KMS-11 (cell line): Measurements from ENCODE around the gene FTHL17.

Experiments
- H2AFZ ChIP-seq: fragments of 200-600 bp; sonication (generic); 2 replicates; pipeline ENCODE4 v1.6.1; 2016; ENCODE audit warnings: antibody characterized with exemption, mixed run types, low read depth
- H3K27ac ChIP-seq: fragments of 200-600 bp; sonication (generic); 2 replicates; pipeline ENCODE4 v1.6.1; 2016; ENCODE audit warnings: mild to moderate bottlenecking, mixed run types
- H3K27me3 ChIP-seq: fragments of 200-600 bp; sonication (generic); 2 replicates; pipeline ENCODE4 v1.6.1; 2017; ENCODE audit warnings: mild to moderate bottlenecking, low read depth, mixed run types, moderate library complexity; ENCODE audit not compliant: insufficient read depth
- H3K36me3 ChIP-seq: fragments of 200-600 bp; sonication (generic); 2 replicates; pipeline ENCODE4 v1.6.1; 2017; ENCODE audit warnings: mild to moderate bottlenecking, mixed run types; ENCODE audit not compliant: insufficient read depth
- H3K4me1 ChIP-seq: fragments of 200-600 bp; sonication (generic); 2 replicates; pipeline ENCODE4 v1.6.1; 2016; ENCODE audit warnings: mild to moderate bottlenecking, low read depth, mixed run types; ENCODE audit not compliant: poor library complexity, severe bottlenecking
- H3K4me2 ChIP-seq: fragments of 200-600 bp; sonication (generic); 2 replicates; pipeline ENCODE4 v1.7.0; 2016; ENCODE audit warnings: mild to moderate bottlenecking, mixed run types
- H3K4me3 ChIP-seq: fragments of 200-600 bp; sonication (generic); IDR thresholded peaks from 2 replicates; pipeline ENCODE4 v1.6.1; 2017; ENCODE audit warnings: low read depth, low read length, mixed read lengths; ENCODE audit not compliant: insufficient read depth
- H3K79me2 ChIP-seq: fragments of 200-600 bp; sonication (generic); 2 replicates; pipeline ENCODE4 v1.6.1; 2016; ENCODE audit warnings: low read depth, mixed run types; ENCODE audit not compliant: insufficient read depth
- H3K9ac ChIP-seq: fragments of 200-600 bp; sonication (generic); 2 replicates; pipeline ENCODE4 v1.6.1; 2016; ENCODE audit warnings: mild to moderate bottlenecking, mixed run types
- H4K20me1 ChIP-seq: fragments of 200-600 bp; sonication (generic); 2 replicates; pipeline ENCODE4 v1.6.1; 2016; ENCODE audit warnings: mild to moderate bottlenecking, mixed run types; ENCODE audit not compliant: insufficient read depth
- CTCF ChIP-seq: fragments of 200-600 bp; sonication (generic); conservative IDR thresholded peaks from 2 replicates; pipeline ENCODE4 v1.6.1; 2017; ENCODE audit warnings: low read depth, mild to moderate bottlenecking, antibody characterized with exemption, low read length, moderate library complexity, mixed read lengths

Gene FTHL17

GRCh38 chrX:31061091-31061490 is 10.8 kb downstream of the FTHL17 start:
- no peaks in the 10 kb centered on the region for H3K36me3 ChIP-seq
- no peak overlapping the region for H2AFZ ChIP-seq
- H3K4me1 ChIP-seq, result no peaks in the 10 kb centered on the region
- no peaks in the 10 kb centered on the region for H3K79me2 ChIP-seq
- H3K9ac ChIP-seq, result no peak overlapping the region
- H4K20me1 ChIP-seq, result no peaks in the 10 kb centered on the region
- no peak overlapping the region for H3K4me2 ChIP-seq
- TF ChIP-seq CTCF, result no peak
- no peak overlapping the region for H3K4me3 ChIP-seq
- H3K27me3 ChIP-seq, result no peaks in the 10 kb centered on the region
- H3K27ac ChIP-seq, result no peak overlapping the region

- Histone ChIP-seq H3K4me1 (no peaks in the 10 kb centered on the region), H3K79me2 (no peaks in the 10 kb centered on the region), H3K4me3 (no peak overlapping the region), H3K9ac (no peak overlapping the region), H3K4me2 (no peak overlapping the region), H3K27me3 (no peaks in the 10 kb centered on the region), H2AFZ (no peak overlapping the region), H3K27ac (no peak overlapping the region), H3K36me3 (no peaks in the 10 kb centered on the region), H4K20me1 (no peaks in the 10 kb centered on the region)
- no peak for TF ChIP-seq CTCF
Measured at GRCh38 chrX:31060016-31060415, 11.8 kb downstream of the FTHL17 start.

GRCh38 chrX:31058284-31058683 is 13.6 kb downstream of the FTHL17 start:
- Histone ChIP-seq H3K27ac (no peak overlapping the region), H3K4me1 (no peaks in the 10 kb centered on the region), H3K27me3 (no peaks in the 10 kb centered on the region), H4K20me1 (no peaks in the 10 kb centered on the region), H3K79me2 (no peaks in the 10 kb centered on the region), H3K4me2 (no peak overlapping the region), H2AFZ (no peak overlapping the region), H3K9ac (no peak overlapping the region), H3K36me3 (no peaks in the 10 kb centered on the region), H3K4me3 (no peak overlapping the region)
- TF ChIP-seq CTCF, result no peak

GRCh38 chrX:31057691-31058090 is 14.2 kb downstream of the FTHL17 start:
- H3K79me2 ChIP-seq, result no peaks in the 10 kb centered on the region
- no peak overlapping the region for H3K4me2 ChIP-seq
- no peaks in the 10 kb centered on the region for H3K36me3 ChIP-seq
- no peaks in the 10 kb centered on the region for H4K20me1 ChIP-seq
- H3K4me3 ChIP-seq, result no peak overlapping the region
- H3K9ac ChIP-seq, result no peak overlapping the region
- H2AFZ ChIP-seq, result no peak overlapping the region
- no peak overlapping the region for H3K27ac ChIP-seq
- no peaks in the 10 kb centered on the region for H3K27me3 ChIP-seq
- TF ChIP-seq CTCF, result no peak
- H3K4me1 ChIP-seq, result no peaks in the 10 kb centered on the region

- Histone ChIP-seq H3K79me2 (no peaks in the 10 kb centered on the region), H2AFZ (no peak overlapping the region), H3K9ac (no peak overlapping the region), H3K4me2 (no peak overlapping the region), H3K36me3 (no peaks in the 10 kb centered on the region), H4K20me1 (no peaks in the 10 kb centered on the region), H3K27ac (no peak overlapping the region), H3K27me3 (no peaks in the 10 kb centered on the region), H3K4me3 (no peak overlapping the region), H3K4me1 (no peaks in the 10 kb centered on the region)
- TF ChIP-seq CTCF, result no peak
Measured at GRCh38 chrX:31057291-31057690, 14.6 kb downstream of the FTHL17 start.
